Common myeloid progenitor, CD34-positive (primary cell): ENCODE data around the gene FIBCD1.

ENCODE experiments used
- CTCF ChIA-PET: fragments of 350-600 bp; sonication (Branson Sonifier 250); formaldehyde crosslinking; loops from one replicate; lab custom pipeline; 2021; ENCODE audit warnings: antibody characterized with exemption; lab: Charles Lee
- POLR2A ChIA-PET: fragments of 350-600 bp; sonication (Branson Sonifier 250); formaldehyde crosslinking; loops from one replicate; lab custom pipeline; 2021; ENCODE audit warnings: antibody characterized with exemption; lab: Charles Lee
- DNase-seq, 3 donors: peaks; one replicate each; pipeline versions ENCODE4 v3.0.0 to v3.0.0-alpha.2; 2013
- H3K27ac ChIP-seq, 2 experiments: 1 replicate in 1 of 2; 2 replicates in 1 of 2; pipeline ENCODE4 v1.7.0; 2013; ENCODE audit warnings: inconsistent platforms in 2 of 2, low read length in 2 of 2, mild to moderate bottlenecking in 2 of 2, low read depth in 1 of 2, moderate library complexity in 1 of 2; ENCODE audit not compliant: severe bottlenecking in 2 of 2, insufficient read depth in 1 of 2, poor library complexity in 1 of 2
- H3K27me3 ChIP-seq, 5 experiments: replicated peaks in 2 of 5; 1 replicate in 3 of 5; 2 replicates in 2 of 5; pipeline versions ENCODE4 v1.6.1 to v1.7.0; 2013; ENCODE audit warnings: low read length in 4 of 5, mild to moderate bottlenecking in 2 of 5, moderate library complexity in 2 of 5, inconsistent platforms in 1 of 5; ENCODE audit not compliant: insufficient read depth in 5 of 5, control insufficient read depth in 4 of 5
- H3K36me3 ChIP-seq, 4 experiments: 1 replicate in 2 of 4; 2 replicates in 2 of 4; pipeline versions ENCODE4 v1.6.1 to v1.7.0; 2013; ENCODE audit warnings: low read length in 3 of 4, control low read depth in 1 of 4, mild to moderate bottlenecking in 1 of 4; ENCODE audit not compliant: control insufficient read depth in 4 of 4, insufficient read depth in 4 of 4
- H3K4me1 ChIP-seq, 4 experiments: 1 replicate in 3 of 4; 2 replicates in 1 of 4; pipeline versions ENCODE4 v1.6.1 to v1.7.1; 2013; ENCODE audit warnings: low read length in 3 of 4, mild to moderate bottlenecking in 3 of 4, control low read depth in 1 of 4, inconsistent platforms in 1 of 4, moderate library complexity in 1 of 4; ENCODE audit not compliant: control insufficient read depth in 4 of 4, insufficient read depth in 4 of 4; ENCODE audit errors: control extremely low read depth in 1 of 4
- H3K4me3 ChIP-seq, 7 experiments: 1 replicate in 4 of 7; 2 replicates in 3 of 7; pipeline versions ENCODE4 v1.5.1 to v1.7.0; 2013; ENCODE audit warnings: mild to moderate bottlenecking in 7 of 7, low read length in 6 of 7, moderate library complexity in 6 of 7, inconsistent platforms in 2 of 7, low read depth in 2 of 7, control low read depth in 1 of 7; ENCODE audit not compliant: insufficient read depth in 4 of 7, control insufficient read depth in 1 of 7; ENCODE audit errors: extremely low read depth in 1 of 7
- H3K9me3 ChIP-seq, 5 experiments: 1 replicate in 4 of 5; 2 replicates in 1 of 5; pipeline versions ENCODE4 v1.6.1 to v1.7.1; 2013; ENCODE audit warnings: low read length in 4 of 5, mild to moderate bottlenecking in 2 of 5, inconsistent platforms in 1 of 5, low read depth in 1 of 5, moderate library complexity in 1 of 5; ENCODE audit not compliant: control insufficient read depth in 4 of 5, insufficient read depth in 2 of 5; ENCODE audit errors: control extremely low read depth in 1 of 5
- WGBS: methylation state at CpG from one replicate; pipeline ENCODE4 v1.1.5; 2013; ENCODE audit not compliant: insufficient coverage; 5-methylcytosine and 5-hydroxymethylcytosine counted together

FIBCD1 gene

DNA sequence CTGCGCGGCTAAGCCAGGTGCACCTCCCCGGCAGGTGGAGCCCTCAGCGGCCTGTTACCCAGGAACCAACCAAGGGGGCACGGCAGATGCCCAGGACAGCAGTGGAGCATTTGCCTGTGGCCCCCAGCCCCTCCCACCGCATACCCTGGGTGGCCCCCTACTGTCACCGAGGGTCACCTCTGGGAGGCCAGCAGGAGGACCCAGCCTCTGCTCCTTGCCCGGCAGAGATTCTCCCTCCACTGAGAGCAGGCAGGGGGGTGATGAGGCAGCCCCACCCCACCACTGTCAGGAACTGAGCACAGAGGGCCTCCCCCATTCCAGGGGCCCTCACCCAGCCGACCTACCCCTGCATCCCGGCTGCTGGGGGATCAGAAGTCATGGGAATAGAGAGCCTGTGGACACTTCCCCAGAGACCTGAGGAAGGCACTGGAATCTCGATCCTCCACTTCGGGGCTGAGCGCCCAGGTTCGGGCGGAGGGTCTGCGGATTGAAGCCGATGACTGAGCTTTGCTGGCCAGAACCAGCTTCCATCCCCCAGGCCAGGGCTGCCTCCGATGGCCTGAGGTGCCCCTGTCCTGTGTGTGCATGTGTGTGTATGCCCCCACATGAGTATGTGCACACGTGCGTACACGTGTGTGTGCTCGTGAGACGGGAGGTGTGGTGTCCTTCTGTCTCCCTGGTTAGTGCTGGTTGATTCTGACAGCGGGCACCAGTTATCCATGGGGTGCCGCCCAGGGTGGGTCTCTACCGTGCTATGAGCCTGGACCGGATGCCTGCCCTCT, 42.6 kb downstream of the FIBCD1 start, which contains the start of gene QRFP:
QRFP (minus strand) TSS at position 580 of the 782 bp plus-strand sequence. CDS start 2,974 bp downstream, outside the sequence.
- WGBS: 95% methylated on average over 27 of the region's 27 CpGs
- no peaks in the 10 kb centered on the region for H3K9me3 ChIP-seq
- DNase-seq: no peak
- ChIA-PET POLR2A (no interaction called here), CTCF (interaction anchor here (0.6 kb wide), 1 partner anchor 46 kb away, joined by 3 read pairs; no protein-coding TSS in a partner anchor)
- H3K27me3 ChIP-seq: peaks cover 0 to 4% (median 3%) of the 10 kb centered on the region in 5 experiments
- H3K27ac ChIP-seq: no peak within 1 kb of the TSS
- H3K4me1 ChIP-seq: peaks cover 0 to 17% (median 12%) of the 10 kb centered on the region in 4 experiments
- no peak within 1 kb of the TSS for H3K4me3 ChIP-seq
- peaks cover 0 to 9% (median 3%) of the 10 kb centered on the region in 4 experiments for H3K36me3 ChIP-seq

DNA sequence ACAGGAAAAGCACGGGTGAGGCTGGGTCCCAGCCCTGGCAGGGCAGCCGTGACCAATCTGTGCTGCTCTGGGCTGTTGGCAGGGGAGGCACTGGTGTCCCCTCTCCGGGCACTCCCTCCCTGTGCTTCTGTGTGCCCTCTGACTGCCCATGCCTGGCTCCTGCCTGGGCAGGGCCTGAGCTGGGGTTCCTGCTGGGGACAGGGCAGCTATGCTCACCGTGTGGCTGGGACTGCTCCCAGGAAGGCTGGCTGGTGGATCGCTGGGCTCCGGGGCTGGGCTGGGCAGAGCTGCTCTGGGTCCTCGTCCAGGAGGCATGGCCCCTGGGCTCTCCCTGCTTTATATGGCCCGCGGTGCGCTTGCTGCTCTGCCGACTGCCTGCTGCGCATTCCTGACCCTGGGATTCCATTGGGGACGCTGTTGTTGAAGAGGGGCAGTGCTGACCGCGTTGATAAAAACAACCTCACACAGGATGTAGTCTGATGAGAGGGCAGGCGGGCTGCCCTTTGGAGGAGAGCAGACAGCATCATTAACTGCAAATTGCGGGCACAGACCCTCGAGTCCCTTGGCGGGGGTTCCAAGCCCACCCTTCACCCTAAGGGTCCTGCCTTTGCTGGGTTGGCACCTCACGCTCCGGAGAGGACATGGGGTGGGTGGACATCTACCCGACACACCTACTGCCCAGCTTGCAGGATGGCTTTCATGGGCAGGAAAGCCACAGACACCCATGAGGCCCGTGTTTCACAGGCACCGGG, 43.4 kb downstream of the FIBCD1 start:
- WGBS: 98% methylated on average over 24 of the region's 24 CpGs
- POLR2A ChIA-PET: no interaction called here
- H3K4me1 ChIP-seq: peaks cover 0 to 17% (median 12%) of the 10 kb centered on the region in 4 experiments
- peaks cover 0 to 12% (median 3%) of the 10 kb centered on the region in 4 experiments for H3K36me3 ChIP-seq
- CTCF ChIA-PET: no interaction called here
- DNase-seq: no peak
- no peaks in the 10 kb centered on the region for H3K9me3 ChIP-seq
- H3K27ac ChIP-seq: no peak overlapping the region
- H3K27me3 ChIP-seq: peaks cover 0 to 3% (median 0%) of the 10 kb centered on the region in 5 experiments
- H3K4me3 ChIP-seq: no peak overlapping the region

DNA sequence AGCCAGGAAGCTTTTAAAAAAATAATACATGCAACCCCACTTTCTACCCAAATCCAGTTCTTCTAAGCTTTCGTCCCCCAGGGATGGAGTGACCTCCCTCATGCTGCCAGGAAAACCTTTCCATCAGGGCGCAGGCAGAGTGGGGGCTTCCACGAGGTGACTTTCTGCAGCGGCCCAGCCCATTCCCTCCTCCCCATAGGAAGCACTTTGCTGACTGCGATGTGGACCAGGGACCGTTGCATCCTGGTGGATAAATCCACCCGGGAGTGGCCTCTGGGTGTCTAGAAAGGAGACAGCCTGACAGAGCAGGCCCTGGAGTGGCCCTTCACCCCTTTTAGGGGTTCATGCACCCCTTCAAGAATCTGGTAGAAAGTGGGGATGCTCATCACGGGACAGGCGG, 44.0 kb downstream of the FIBCD1 start:
- DNase-seq: no peak
- Histone ChIP-seq H3K36me3 (peaks cover 0 to 18% (median 5%) of the 10 kb centered on the region in 4 experiments), H3K4me3 (no peak overlapping the region), H3K27ac (no peak overlapping the region), H3K9me3 (no peaks in the 10 kb centered on the region), H3K4me1 (peaks cover 0 to 17% (median 12%) of the 10 kb centered on the region in 4 experiments), H3K27me3 (no peaks in the 10 kb centered on the region)
- ChIA-PET CTCF (interaction anchor here (1.1 kb wide), 1 partner anchor 28 kb away, joined by 3 read pairs; no protein-coding TSS in a partner anchor), POLR2A (no interaction called here)
- 93% methylated on average over 9 of the region's 9 CpGs for WGBS

DNA sequence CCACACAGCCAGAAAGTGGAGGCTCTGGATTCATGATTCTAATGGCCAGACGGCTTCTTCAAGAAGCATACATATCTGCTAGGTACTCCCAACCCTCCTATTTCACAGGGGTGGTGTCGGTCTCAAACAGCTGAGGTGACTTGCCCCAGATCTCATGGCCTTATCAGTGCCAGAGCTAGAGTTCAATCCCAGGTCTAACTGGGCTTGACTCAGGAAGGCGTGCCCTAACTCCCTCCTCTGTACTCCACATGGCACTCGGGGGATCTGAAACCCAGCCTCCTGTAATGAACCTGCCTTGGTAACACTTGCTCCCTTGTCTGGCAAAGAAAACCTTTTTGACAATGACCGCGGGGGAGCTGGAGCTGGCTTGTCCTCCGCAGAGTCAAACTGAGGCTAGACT, 44.5 kb downstream of the FIBCD1 start:
- Histone ChIP-seq H3K27me3 (no peaks in the 10 kb centered on the region), H3K27ac (no peak overlapping the region), H3K36me3 (peaks cover 0 to 21% (median 7%) of the 10 kb centered on the region in 4 experiments), H3K4me3 (no peak overlapping the region), H3K4me1 (peaks cover 0 to 17% (median 12%) of the 10 kb centered on the region in 4 experiments), H3K9me3 (no peaks in the 10 kb centered on the region)
- ChIA-PET CTCF (interaction anchor here (1.1 to 3.7 kb wide), 2 partner anchors 28 to 104 kb away, joined by 3 to 17 read pairs; no protein-coding TSS in a partner anchor), POLR2A (no interaction called here)
- WGBS: 98% methylated on average over 7 of the region's 7 CpGs
- DNase-seq: peak in 1 of 3 donors; percentile 4

DNA sequence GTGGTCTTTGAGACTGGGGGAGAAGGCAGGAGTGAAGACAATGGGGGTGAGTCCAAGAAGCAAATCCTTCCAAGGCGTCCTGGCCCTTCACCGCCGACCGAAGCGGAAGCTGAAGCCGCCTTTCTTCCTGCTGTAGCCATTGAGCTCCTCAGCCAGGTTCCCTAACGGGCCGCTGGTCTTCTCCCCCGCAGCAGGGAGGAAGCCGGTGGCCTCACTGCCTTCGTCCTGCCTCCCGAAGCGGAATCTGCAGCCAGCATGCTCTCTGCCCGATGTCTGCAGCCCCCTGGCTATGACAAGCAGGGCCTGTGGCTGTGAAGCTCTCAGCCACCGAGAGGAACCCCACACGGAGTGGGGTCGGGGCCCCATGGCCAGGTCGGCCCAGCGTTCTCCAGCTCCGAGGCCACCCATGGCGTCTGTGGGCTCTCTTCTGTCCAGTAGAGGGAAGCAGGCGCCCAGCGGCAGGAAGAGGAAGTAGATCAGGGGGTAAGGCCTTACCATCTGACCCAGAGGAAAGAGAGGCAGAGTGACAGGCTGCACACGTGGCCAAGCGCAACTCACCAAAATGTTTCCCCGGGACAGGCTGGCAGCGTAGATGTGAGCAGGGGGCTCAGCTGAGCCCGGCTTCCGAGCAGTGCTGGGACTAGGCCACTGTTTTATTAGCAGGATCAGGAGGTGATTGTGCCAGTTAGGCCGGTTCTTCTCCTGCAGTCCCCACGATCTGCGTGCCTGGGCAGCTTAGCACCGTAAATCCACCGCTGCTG, 45.5 kb downstream of the FIBCD1 start:
- 41% methylated on average over 19 of the region's 34 CpGs for WGBS
- ChIA-PET CTCF (interaction anchor here (0.7 to 3.7 kb wide), 5 partner anchors 16 to 1924 kb away, joined by 3 to 17 read pairs (median 3); no protein-coding TSS in a partner anchor), POLR2A (no interaction called here)
- Histone ChIP-seq H3K27ac (no peak overlapping the region), H3K36me3 (peaks cover 0 to 25% (median 8%) of the 10 kb centered on the region in 4 experiments), H3K9me3 (no peaks in the 10 kb centered on the region), H3K4me3 (peak overlapping the region in 5 of 7 experiments; percentile 12 to 59 (median 56)), H3K4me1 (peaks cover 0 to 17% (median 12%) of the 10 kb centered on the region in 4 experiments), H3K27me3 (no peaks in the 10 kb centered on the region)
- peak; percentile 48 to 87 (median 78) for DNase-seq

DNA sequence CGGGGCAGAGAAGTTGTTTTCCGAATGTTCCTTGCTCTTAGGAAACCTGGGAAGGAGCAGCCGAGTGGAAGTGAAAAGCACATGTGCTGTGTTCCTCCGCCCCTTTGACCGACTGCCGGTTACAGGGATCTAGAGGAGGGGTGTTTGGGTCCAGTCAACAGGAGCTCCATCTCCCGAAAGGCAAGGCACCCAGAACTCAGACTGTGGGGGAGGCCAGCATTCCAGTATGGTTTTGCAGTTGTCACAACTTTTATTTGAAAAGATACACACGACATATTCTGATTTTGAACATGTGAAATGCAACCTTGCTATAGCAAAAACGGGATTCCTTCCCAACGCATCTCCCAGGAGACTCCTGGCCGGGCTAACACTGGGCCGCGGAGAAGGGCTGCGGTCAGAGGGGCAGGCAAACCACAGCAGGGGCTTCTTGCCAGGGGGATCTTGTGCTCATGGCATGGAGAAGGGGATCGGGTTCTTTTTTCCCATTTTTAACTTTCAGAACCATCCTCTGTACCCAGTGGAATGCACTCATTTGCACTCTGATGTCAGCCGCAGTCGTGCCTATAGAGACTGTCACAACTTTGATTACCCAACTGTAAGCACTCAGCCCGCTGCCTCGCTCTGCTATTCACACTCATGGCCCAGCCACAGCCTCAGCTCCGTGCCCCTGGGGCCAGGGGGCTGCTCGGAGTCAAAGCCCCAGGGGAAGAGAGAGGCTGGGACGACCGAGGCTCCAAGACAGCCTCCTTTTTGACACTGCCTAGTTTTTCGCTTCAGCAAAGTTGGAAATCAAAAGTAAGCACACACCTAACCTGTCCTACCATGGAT, 46.4 kb downstream of the FIBCD1 start:
- H3K4me1 ChIP-seq: peaks cover 0 to 17% (median 12%) of the 10 kb centered on the region in 4 experiments
- 98% methylated on average over 22 of the region's 24 CpGs for WGBS

More for the DNA sequence above, 46.4 kb downstream of the FIBCD1 start:
- no peak for DNase-seq
- ChIA-PET POLR2A (no interaction called here), CTCF (interaction anchor here (1.0 to 3.7 kb wide), 4 partner anchors 16 to 106 kb away, joined by 3 to 17 read pairs (median 3); no protein-coding TSS in a partner anchor)
- Histone ChIP-seq H3K4me3 (peak overlapping the region in 2 of 7 experiments; percentile 22 to 57), H3K9me3 (no peaks in the 10 kb centered on the region), H3K27me3 (no peaks in the 10 kb centered on the region), H3K36me3 (peaks cover 2 to 30% (median 13%) of the 10 kb centered on the region in 4 experiments), H3K27ac (no peak overlapping the region)
